ENCODE data around the gene USP30.

DNA sequence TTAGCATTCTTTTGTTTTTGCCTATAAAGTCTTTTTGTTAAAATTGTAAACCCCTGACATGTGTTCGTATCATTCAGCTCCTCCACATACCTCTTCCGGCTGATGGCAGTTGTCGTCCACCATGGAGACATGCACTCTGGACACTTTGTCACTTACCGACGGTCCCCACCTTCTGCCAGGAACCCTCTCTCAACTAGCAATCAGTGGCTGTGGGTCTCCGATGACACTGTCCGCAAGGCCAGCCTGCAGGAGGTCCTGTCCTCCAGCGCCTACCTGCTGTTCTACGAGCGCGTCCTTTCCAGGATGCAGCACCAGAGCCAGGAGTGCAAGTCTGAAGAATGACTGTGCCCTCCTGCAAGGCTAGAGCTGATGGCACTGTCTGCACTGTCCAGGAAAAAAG is 33.2 kb downstream of the USP30 start:
- TF ChIP-seq POLR2AphosphoS5 (IDR thresholded peaks at IDR 0.05) (no peak), POLR2A (IDR thresholded peaks at IDR 0.05) (no peak), EP300 (IDR thresholded peaks at IDR 0.05) (no peak)
- TF ChIP-seq, protein P1, sequence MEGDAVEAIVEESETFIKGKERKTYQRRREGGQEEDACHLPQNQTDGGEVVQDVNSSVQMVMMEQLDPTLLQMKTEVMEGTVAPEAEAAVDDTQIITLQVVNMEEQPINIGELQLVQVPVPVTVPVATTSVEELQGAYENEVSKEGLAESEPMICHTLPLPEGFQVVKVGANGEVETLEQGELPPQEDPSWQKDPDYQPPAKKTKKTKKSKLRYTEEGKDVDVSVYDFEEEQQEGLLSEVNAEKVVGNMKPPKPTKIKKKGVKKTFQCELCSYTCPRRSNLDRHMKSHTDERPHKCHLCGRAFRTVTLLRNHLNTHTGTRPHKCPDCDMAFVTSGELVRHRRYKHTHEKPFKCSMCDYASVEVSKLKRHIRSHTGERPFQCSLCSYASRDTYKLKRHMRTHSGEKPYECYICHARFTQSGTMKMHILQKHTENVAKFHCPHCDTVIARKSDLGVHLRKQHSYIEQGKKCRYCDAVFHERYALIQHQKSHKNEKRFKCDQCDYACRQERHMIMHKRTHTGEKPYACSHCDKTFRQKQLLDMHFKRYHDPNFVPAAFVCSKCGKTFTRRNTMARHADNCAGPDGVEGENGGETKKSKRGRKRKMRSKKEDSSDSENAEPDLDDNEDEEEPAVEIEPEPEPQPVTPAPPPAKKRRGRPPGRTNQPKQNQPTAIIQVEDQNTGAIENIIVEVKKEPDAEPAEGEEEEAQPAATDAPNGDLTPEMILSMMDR (IDR thresholded peaks at IDR 0.05): no peak
